SK-N-SH treated with all-trans-retinoic acid at 6 μM for 48 hours (cell line): ENCODE measurements around the gene ADSS1.

Source experiments
- BACH2 ChIP-seq: fragments of 250-450 bp; sonication (Bioruptor Pico); IDR thresholded peaks from 2 replicates; pipeline ENCODE4 v1.9.0; 2021; ENCODE audit warnings: mild to moderate bottlenecking, borderline replicate concordance
- CSDC2 ChIP-seq: fragments of 250-450 bp; sonication (Bioruptor Pico); IDR thresholded peaks from 2 replicates; pipeline ENCODE4 v1.5.0; 2020; ENCODE audit warnings: mild to moderate bottlenecking, moderate library complexity
- ISL1 ChIP-seq: fragments of 250-450 bp; sonication (Bioruptor Pico); IDR thresholded peaks from 2 replicates; pipeline ENCODE4 v2.1.2; 2022; ENCODE audit warnings: mild to moderate bottlenecking, moderate library complexity
- PPARA ChIP-seq: fragments of 250-450 bp; sonication (Bioruptor Pico); IDR thresholded peaks from 2 replicates; pipeline ENCODE4 v1.5.0; 2020; ENCODE audit warnings: mild to moderate bottlenecking, borderline replicate concordance
- RARB ChIP-seq: fragments of 250-450 bp; sonication (Bioruptor Pico); IDR thresholded peaks from 2 replicates; pipeline ENCODE4 v1.8.0; 2021; ENCODE audit warnings: mild to moderate bottlenecking, moderate library complexity
- SNAI2 ChIP-seq: fragments of 250-450 bp; sonication (Bioruptor Pico); IDR thresholded peaks from 2 replicates; pipeline ENCODE4 v1.5.0; 2020; ENCODE audit warnings: mild to moderate bottlenecking, moderate library complexity
- ZC3H10 ChIP-seq: fragments of 250-450 bp; sonication (Bioruptor Pico); IDR thresholded peaks from 2 replicates; pipeline ENCODE4 v1.5.1; 2021; ENCODE audit warnings: mild to moderate bottlenecking, moderate library complexity
- ZNF565 ChIP-seq: fragments of 450-650 bp; formaldehyde crosslinking; conservative IDR thresholded peaks from 2 replicates; pipeline ENCODE4 v1.5.0; 2020; ENCODE audit warnings: low read depth, mild to moderate bottlenecking, moderate library complexity
- ZNF8 ChIP-seq: fragments of 450-650 bp; formaldehyde crosslinking; IDR thresholded peaks from 2 replicates; pipeline ENCODE4 v1.5.0; 2020; ENCODE audit warnings: mild to moderate bottlenecking, moderate library complexity
- TF ChIP-seq, protein P1 (sequence below): fragments of 250-450 bp; sonication (Bioruptor Pico); IDR thresholded peaks from 2 replicates; pipeline ENCODE4 v1.8.0; 2020; ENCODE audit warnings: mild to moderate bottlenecking, moderate library complexity, borderline replicate concordance
- TF ChIP-seq, protein P2 (sequence below): fragments of 250-450 bp; sonication (Bioruptor Pico); IDR thresholded peaks from 2 replicates; pipeline ENCODE4 v1.5.1; 2020; ENCODE audit warnings: low read depth, mild to moderate bottlenecking, moderate library complexity

DNA sequence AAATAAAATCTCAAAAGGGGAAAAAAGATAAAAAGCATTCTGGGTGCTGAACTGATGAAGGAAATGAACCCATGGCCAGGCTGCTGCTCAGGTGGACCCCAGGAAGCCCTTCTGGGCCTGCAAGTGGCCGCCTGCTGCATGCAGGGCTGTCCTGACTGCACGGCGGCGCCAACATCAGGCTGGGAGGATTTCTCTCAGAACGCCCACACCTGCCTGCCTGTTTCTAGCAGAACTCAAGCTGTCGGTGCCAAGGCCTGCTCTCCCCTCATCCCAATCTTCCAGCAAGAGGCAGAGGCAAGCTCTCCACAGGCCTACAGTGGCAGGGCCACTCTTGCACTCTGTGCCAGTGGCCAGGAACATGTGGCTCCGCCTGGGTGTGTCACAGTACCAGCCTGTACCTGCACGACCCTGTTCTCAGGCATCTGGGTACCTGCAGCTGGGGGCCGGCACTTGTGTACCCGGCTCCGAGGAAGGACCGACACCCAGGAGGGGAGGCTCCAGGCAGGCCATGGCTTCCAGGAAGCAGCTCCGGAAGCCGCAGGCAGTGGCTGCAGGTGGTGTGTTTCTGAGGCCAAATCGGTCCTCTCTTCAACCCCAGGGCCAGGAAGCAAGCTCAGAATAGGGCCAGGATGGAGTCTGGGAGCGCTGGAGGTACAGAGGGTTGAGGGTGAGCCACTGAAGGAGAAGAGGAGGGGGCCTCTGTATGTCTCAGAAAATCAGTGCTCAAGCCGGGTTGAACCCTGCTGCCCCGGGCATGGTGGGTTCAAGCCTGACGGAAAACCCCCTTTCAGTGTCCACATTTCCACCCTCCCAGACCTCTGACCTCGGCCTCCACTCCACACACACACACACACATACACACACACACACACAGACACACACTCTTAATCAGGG lies 37.2 kb upstream of the ADSS1 start:
- no peak for TF ChIP-seq ZNF8 (CRISPR knock-in tag)
- TF ChIP-seq ISL1 (CRISPR knock-in tag) = no peak
- no peak for TF ChIP-seq ZC3H10 (CRISPR knock-in tag)
- TF ChIP-seq SNAI2 = no peak
- TF ChIP-seq BACH2 = no peak
- TF ChIP-seq ZNF565 (CRISPR knock-in tag) = no peak
- TF ChIP-seq PPARA (CRISPR knock-in tag) = no peak
- TF ChIP-seq RARB (CRISPR knock-in tag) = no peak
- TF ChIP-seq, protein P1, sequence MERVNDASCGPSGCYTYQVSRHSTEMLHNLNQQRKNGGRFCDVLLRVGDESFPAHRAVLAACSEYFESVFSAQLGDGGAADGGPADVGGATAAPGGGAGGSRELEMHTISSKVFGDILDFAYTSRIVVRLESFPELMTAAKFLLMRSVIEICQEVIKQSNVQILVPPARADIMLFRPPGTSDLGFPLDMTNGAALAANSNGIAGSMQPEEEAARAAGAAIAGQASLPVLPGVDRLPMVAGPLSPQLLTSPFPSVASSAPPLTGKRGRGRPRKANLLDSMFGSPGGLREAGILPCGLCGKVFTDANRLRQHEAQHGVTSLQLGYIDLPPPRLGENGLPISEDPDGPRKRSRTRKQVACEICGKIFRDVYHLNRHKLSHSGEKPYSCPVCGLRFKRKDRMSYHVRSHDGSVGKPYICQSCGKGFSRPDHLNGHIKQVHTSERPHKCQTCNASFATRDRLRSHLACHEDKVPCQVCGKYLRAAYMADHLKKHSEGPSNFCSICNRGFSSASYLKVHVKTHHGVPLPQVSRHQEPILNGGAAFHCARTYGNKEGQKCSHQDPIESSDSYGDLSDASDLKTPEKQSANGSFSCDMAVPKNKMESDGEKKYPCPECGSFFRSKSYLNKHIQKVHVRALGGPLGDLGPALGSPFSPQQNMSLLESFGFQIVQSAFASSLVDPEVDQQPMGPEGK (CRISPR knock-in tag) = no peak
- TF ChIP-seq CSDC2 (CRISPR knock-in tag) = no peak
- TF ChIP-seq, protein P2, sequence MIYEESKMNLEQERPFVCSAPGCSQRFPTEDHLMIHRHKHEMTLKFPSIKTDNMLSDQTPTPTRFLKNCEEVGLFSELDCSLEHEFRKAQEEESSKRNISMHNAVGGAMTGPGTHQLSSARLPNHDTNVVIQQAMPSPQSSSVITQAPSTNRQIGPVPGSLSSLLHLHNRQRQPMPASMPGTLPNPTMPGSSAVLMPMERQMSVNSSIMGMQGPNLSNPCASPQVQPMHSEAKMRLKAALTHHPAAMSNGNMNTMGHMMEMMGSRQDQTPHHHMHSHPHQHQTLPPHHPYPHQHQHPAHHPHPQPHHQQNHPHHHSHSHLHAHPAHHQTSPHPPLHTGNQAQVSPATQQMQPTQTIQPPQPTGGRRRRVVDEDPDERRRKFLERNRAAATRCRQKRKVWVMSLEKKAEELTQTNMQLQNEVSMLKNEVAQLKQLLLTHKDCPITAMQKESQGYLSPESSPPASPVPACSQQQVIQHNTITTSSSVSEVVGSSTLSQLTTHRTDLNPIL (CRISPR knock-in tag) = no peak
